Activated gamma-delta T cell (primary cell): ENCODE results near the gene CBY1.

Experiments used
- DNase-seq: peaks from one replicate; lab custom pipeline; 2025; lab: John Stamatoyannopoulos, UW

The CBY1 gene

DNA sequence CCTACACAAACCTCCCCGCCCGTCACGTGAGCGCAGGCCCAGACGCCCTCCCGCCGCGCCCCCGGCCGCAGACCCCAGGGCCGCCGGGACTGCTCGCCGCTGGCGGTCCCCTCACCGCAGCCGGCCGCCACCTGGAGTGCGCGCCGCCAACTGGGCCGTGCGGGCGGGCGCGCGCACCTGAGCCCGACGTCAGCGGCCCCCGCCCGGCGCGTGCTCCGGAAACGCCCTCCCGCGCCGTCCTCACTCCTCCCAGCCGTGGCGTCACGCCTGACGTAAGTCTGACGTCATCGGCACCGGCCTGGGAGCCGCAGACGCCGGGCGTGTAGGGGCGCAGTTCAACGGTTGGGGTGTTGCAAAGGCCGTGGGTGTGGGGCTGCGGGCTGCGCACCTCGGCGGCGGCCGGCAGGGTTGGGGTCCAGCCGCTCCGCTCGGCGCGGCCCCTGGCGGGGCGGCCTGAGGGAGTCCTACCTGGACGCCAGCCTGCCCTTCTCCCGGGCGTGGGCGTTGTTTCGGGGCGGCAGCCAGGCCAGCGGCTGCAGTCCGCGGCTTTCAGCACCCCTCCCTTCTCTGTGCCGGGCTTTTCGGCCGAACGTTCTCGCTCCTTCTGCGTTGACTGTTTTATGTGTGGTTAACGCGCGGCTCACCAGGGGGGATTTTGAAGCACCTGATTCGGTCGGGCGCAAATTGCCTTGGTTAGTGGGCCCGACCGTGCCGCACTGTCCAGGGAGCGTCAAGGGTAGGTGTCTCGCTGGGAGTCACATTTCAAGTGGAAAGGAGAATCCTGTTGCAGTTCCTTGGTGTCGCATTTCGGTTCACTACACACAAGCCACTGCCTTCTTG is 44.6 kb downstream of the CBY1 start, which contains the start of gene JOSD1:
Gene JOSD1, minus strand, starts transcription at position 155 of the 840 bp plus-strand sequence. CDS start 956 bp downstream, outside the sequence.
- DNase-seq, result peak; percentile 99

DNA sequence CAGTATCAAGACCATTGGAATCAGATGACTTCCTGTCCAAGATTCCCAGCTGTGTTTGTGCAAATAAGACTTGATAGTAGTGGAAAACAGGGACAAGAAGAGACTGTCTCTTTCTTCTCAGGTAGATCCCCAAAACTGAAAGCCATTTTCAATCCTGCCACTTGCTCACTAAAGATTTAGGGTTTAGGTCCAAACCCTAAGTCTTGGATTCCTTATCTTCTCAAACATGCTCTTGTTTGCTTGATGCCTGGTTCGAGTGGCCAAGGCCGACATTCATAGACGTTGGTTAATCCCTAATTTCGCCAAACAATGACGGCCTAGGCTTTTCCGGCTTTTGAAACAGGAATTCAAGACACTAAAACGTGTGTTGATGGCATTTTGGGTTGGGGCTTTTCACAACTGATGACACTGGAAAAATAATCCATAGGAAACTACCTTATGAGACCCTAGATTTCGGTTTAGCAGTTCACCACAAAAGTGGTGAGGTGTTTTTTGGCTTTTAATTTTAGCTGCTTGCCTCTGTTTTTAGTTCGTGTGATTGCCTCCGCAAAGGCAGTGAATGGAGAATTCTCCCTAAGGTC is 48.3 kb downstream of the CBY1 start:
- DNase-seq, result no peak

DNA sequence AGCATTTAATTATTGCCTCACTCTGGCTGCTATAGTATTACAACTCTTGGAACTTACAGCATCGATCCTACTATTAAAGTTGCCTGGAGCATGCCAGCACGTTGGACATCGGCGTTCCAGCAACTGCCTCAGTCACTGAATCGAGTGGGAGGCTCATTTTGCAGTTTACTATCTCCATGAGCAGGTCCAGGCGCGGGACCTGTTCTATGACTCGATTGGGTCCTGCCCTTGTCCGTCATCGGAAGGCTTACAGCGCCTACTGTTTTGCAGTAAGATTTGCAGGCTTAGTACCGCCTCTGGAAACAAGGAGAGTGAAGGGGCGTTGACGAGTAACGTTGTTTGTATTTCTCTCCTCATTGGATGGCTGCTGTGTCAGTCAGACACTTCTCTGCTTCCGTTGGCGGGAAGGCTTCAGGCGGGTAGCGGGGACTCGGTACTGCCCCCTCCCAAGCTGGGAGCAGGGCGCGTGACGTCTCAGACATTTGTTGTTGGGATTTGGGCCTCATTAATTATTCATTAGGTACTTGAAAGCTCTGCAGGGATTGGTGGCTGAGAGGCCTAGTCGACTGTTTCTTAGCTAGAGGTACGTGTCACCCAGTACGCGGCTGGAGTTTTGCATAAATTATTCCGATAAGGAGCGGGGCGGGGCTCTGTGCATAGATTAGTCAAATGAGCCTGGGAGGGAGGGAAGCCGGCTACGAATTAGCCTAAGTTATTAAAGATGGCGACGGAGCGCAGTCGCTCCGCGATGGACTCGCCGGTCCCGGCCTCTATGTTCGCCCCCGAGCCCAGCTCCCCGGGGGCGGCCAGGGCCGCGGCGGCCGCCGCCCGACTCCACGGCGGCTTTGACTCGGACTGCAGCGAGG is 49.0 kb downstream of the CBY1 start, which contains the start of gene GTPBP1:
Gene GTPBP1, plus strand, starts transcription at position 710 of the 866 bp plus-strand sequence. Its CDS starts 12 bp downstream, at position 722.
- DNase-seq, result peak; percentile 72

DNA sequence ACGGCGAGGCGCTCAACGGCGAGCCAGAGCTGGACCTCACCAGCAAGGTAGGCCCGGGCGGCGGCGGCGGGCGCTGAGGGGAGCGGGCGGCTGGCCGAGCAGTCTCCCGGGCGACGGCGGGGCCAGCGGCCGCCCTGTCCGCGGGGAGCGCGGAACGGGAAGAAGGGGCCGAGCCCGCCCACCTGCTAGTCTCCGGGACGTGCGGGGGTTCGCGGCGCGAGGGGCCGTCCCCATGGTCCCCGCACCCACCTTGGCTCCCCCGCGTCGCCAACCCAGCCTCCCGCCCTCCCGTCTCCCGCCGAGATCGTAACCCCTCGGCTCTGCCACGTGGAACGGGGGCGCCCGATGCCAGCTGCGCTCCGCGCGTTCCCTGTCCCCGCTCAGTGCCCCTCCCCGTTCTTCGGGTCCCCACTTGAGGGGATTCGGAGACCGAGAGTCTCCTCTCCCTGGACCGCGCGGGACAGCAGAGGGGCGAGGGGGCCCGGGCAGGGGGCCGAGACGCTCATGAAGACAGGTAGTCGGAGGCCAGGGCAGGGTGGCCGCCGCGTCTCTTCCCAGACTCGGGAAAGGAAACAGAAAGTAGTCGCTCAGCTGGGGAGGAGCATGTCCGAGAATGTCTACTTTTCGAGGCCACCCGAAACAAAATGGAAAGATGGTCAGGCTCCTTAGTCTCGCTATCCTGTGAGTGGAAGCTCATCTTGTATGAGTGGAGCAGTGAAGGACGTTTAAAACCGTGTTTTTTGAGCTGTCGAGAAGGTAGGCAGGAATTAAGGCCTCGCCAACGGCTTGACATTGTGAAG is 49.9 kb downstream of the CBY1 start:
- DNase-seq, result peak; percentile 46

DNA sequence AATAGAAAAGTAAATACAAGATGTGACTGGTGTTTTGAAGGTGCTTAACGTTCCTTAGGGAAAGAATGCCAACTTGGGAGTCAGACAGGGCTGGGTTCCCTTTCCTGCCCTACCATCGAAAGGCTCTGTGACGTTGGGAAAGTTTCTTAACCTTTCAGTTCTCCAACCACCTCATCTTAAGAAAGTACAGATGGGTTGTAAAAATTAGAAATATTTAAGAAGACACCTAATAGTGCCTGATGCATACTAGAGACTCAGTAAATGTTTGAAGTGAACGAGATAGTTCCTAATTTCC is 50.4 kb downstream of the CBY1 start:
- DNase-seq, result no peak

DNA sequence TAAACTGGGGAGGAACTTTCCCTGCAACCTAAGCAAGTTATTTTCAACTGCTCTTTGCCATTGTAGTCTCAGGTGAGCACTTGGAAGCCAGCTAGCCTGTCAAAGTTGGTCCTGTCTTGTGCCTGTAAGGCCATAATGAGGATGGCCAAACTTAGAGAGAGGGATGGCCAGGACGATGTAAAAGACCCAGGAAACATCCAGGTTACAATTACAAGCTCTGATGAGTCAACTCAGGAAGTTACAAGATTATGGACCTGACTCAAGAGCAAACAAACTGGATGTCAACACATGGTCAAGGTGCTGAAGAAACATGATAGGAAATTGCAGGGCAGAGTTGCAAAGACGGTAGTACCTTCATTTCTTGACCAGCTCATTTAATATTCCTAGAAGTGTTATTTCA is 50.9 kb downstream of the CBY1 start:
- no peak for DNase-seq

DNA sequence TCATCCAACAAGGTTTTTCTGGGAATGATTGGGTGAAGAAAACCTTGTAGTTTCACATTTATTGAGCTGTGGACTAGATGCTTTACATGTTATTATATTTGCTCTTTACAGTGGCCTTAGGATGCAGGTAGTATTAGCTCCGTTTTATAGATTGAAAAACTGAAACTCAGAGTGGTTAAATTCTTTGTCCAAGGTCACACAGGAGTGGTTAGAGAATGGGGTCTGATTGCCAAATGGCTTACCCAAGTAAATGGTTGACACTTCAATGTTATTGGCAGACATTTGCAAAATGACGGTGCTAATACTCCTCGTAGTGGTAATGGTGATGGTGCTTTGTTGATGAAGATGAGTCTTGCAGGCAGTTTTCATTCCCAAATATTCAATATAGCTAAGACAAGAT is 51.5 kb downstream of the CBY1 start:
- no peak for DNase-seq

DNA sequence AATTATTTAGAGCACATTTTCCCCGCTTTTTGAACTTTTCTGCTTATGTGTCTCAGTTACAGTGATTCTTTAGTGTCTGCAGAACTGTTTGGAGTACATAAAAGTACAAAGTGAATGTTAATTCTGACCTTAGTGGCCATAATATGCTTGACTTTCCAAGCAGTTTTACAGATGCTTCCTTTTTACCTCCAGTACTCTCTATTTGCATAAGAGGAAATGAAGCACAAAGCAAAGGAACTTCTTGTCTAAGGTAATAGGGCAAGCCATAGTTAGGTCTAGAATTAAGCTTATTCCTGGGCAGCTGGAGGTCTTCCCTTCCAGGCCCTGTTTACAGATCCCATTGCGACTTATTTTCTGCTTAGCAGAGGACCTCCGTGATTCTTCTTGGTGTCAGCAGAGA is 52.9 kb downstream of the CBY1 start:
- no peak for DNase-seq

DNA sequence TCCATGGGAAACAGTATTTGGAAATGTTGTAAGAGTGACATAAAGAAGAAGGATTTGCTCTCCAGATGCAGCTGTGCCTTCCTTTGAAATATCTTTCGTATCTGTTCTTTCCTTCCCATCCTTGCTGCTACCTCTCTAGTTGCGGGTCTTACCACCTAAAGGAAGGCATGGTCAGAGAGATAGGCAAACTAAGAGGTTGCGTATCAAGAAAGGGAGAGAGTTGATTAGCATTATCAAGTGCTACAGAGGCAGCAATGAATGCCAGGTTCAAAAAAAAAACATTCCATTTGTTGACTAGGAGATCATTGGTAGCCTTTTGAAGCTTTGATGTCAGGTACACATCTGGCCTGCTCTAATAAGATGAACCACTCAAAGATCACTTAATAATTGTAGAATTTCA is 53.9 kb downstream of the CBY1 start:
- no peak for DNase-seq

DNA sequence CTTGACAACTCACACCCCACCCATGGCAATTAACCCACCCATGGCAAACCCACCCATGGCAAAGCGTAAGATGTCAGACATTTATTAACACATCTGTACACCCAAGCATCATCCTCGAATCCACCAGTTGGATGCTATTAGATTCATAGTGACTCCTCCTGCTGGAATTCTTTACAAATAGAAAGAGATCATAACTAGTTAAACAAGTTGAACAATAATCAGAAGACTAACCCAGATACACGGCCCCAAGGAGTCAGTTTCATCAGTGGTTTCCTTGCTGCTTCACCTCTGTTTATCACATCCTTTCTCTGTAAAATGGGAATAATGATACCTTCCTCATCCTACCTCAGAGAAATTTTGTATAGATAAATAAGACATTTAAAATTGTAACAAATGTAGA is 54.4 kb downstream of the CBY1 start:
- DNase-seq, result no peak

DNA sequence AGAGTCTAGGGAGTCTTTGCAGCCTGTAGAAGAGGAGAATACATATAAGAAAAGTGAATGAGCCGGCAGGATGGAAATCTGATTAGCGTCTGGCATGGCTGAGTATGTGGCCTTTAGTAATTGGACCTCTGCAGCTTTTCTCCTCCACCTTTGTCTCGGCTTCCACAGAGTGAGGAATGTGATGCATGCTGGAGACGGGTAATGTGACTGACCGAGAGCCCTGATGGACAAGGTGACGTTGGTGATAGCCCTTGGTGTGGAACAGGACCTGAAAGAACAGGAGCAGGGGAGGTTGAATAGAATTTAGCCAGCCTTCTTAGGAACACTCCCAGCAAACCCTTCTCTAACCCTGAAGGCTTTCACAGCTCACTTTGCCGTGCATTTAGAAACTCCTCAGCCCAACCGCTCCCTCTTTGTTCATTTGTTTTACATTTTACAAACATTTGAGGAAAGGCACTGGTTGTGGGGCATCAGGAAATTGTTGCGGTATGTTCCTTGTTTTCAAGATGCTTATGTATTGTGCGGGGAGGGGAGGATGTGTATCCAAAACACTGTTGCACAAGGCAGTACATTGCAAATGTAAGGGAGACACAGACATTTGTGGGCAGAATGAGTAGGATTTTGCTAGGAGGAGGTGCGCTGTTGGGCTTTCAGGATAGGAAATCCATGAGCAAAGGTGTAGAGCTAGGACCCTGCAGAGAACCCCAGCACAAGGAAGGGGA is 56.2 kb downstream of the CBY1 start:
- no peak for DNase-seq

DNA sequence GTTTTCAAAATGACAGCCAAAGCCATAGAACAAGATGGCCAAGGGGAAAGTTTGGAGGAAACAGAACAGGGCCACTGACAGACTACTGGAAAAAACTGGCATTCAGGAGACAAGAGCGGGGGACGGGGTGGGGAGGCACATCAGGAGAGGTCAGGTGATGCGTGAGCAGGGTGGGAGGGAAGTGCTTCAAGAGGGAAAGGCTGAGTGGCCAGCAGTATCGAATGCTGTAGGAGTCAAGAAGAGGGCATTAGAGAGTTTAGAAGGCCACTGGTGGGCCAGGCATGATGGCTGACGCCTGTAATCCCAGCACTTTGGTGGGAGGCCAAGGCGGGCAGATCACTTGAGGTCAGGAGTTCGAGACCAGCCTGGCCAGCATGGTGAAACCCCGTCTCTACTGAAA is 57.5 kb downstream of the CBY1 start:
- DNase-seq, result no peak

DNA sequence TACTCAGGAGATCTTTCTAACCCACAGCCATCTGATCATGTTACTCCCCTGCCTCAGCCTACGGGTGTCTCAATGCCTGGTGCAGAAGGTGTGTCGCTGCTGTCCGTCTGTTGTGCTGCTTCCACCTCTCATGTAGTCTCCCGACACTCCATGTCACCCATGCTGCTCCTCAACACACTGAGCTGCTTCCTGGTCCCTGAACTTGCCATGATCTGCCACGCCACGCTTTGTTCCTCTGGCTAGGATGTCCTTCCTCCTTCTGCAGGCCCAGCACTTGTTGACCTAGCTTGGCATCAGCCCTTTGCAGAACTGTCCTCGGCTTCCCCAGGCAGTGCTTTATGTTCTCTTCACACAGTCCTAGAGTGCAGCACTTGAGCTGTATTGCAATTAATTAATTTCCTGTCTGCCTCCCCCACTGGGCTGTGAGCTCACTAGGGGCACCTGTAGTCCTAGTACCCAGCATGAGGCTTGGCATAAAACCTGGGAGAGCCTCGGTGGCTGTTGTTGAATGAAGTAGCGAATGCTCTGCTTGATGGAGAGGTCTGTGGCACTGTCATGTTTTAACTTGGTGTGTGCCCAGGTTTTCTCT is 58.8 kb downstream of the CBY1 start:
- DNase-seq, result no peak

DNA sequence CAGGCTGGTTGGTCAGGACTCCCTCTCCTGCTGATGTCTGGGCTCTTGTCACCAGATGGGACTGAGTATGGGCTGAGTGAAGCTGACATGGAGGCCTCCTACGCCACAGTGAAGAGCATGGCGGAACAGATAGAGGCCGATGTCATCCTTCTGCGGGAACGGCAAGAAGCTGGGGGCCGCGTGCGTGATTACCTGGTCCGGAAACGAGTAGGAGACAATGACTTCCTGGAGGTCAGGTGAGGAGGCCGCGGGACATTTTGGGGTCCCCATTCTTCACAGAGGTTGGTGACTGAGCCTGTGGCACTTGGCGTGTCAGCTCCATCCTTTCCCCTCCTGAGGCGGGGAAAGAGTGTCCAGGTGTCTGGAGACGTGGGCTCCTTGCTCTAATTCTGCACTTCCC is 59.4 kb downstream of the CBY1 start:
- no peak for DNase-seq

DNA sequence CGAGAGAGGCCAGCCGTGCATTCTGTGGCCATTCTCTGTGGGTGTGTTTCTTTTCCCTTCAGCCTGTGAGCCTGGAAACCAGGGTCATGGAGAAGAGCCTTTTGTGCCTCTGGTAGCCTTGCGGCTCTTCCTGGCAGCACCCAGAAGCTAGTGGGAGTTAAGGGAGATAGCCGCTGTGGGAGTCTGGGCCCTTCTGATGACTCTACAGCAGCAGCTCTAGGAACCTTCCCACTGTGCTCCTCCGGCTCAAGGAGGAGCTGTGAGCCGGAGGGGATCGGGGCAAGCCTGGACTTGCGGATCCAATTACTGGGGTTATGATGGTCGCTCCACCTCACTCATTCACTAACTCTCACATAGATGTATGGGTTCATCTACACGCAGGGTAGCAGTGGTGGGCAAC is 59.8 kb downstream of the CBY1 start:
- DNase-seq, result no peak

DNA sequence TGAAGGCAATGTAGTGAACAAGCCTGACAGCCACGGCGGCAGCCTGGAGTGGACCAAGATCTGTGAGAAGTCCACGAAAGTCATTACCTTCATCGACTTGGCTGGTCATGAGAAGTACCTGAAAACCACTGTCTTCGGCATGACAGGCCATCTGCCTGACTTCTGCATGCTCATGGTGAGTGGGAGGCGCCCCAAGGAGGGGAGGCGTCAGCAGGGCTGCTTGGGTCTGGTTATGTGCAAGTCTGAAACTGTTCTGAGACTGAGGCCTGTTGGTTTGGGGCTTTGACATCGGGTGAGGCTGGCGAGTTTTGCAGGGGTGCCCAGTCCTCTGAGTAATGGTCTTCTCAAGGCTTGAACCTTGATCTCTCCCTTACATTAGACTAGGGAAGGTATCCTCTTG is 60.4 kb downstream of the CBY1 start:
- DNase-seq, result no peak

DNA sequence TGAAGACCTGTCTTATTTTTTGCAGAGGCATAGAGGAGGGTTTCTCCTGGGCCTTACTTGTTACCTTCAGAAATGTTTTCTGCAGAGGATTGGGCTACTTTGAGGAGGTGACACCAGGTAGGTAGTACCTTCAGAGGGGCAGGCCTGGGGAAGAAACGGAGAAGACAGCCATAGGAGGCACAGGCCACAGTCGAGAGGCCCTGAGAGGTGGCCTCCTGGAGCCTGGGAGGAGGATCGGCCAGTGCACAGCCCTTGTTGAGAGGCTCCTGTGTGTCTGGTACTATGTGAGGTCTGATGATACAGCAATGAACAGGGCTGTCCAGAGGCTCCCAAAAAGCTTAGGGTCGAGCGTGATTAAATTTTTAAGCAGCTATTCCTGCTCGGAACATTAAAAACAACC is 60.8 kb downstream of the CBY1 start:
- DNase-seq, result no peak

DNA sequence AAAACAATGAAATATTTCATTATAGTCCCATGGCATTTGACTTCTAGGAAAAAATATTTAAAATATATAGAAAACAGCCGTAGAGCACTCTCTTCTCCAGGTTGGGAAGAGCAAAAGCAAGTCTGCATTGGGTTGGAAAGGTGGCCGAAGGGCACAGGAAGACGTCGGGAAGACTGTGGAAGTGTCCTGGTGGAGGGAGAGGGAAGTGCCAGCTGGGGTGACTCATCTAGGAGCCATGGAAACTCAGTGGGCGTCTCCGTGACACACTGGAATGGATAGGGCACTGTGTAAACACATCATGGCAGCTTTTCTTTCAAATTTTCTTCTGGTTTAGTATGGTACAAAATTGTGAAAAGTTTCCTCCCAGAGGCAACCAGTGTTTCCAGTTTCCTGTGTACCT is 62.0 kb downstream of the CBY1 start:
- no peak for DNase-seq

DNA sequence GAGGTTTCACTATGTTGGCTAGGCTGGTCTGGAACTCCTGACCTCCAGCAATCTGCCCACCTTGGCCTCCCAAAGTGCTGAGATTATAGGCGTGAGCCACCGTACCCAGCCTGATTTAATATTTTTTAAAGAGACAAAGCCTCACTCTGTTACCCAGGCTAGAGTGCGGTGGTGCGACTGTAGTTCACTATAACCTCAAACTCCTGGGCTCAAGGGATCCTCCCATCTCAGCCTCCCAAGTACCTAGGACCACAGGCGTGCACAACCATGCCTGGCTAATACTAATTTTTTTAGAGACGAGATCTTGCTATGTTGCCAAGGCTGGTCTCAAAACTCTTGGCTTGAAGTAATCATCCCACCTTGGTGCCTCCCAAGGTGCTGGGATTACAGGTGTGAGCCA is 62.8 kb downstream of the CBY1 start:
- DNase-seq, result no peak

DNA sequence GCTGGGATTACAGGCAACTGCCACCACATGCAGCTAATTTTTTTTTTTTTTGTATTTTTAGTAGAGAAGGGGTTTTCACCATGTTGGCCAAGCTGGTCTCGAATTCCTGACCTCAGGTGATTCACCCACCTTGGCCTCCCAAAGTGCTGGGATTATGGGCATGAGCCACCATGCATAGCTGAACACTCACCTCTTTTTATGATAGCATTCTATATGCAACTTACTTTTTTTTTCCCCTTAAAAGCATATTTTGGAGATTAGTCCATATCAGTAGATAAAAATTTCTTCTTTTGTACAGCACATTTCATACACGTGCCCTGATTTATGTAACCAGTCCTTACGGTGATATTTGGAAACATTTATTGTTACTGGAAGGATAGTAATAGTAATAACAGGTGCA is 63.9 kb downstream of the CBY1 start:
- DNase-seq, result no peak

DNA sequence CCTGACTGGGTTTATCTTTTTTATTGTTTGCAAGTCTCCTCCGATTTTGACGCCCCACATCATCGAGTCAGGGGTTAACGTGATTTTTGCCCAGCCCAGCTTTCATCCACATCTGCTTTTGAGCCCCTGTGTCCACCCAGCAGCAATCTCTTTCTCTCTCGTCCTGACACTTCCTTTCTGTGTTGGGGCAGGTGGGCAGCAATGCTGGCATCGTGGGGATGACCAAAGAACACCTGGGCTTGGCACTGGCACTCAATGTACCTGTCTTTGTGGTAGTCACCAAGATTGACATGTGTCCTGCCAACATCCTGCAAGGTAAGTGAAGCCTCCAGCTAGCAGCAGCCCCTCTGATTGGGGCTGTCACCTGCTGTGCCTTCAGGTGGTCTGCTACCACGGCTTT is 65.1 kb downstream of the CBY1 start:
- no peak for DNase-seq
